ENCODE results near the gene SLC22A1. TPM values are rescaled to one million over a fixed set of nuclear protein-coding genes. Genes with fewer than 3 reads are reported as not detected.
"Not testable (repeated sequence)": the region's sequence is repeated elsewhere in the genome, so short reads cannot be mapped to it uniquely, and the experiment has no call there.

Gene SLC22A1
- total and polyA plus RNA-seq, 4 donors: 0.79 to 1,107 (median 439) TPM

GRCh38 chr6:160124605-160125004 lies 3.0 kb downstream of the SLC22A1 start:
- peak overlapping the region; percentile 90 to 100 for H3K9ac ChIP-seq (ENCODE audit: low read depth in 1 of 2, low read length in 2 of 2)
- H3K4me1 ChIP-seq (ENCODE audit: control insufficient read depth in 4 of 4, insufficient read depth in 4 of 4, low read length in 3 of 4): peaks cover 3 to 38% (median 16%) of the 10 kb centered on the region in 4 donors
- peak overlapping the region; percentile 50 to 56 (median 54) for H3K4me3 ChIP-seq (ENCODE audit: low read depth in 1 of 3, low read length in 3 of 3)
- TF ChIP-seq HNF4G (IDR thresholded peaks at IDR 0.05) (no peak), SP1 (IDR thresholded peaks at IDR 0.05) (no peak), ZBTB33 (IDR thresholded peaks at IDR 0.05) (no peak)
- WGBS: 45% methylated on average over 5 of the region's 5 CpGs
- H3K27me3 ChIP-seq (ENCODE audit: control insufficient read depth in 4 of 4, insufficient read depth in 4 of 4, low read length in 3 of 4): no peaks in the 10 kb centered on the region
- H3K9me3 ChIP-seq (ENCODE audit: control insufficient read depth in 4 of 4, low read length in 3 of 4): no peaks in the 10 kb centered on the region
- peaks cover 0 to 5% (median 0%) of the 10 kb centered on the region in 4 donors for H3K36me3 ChIP-seq (ENCODE audit: control insufficient read depth in 4 of 4, insufficient read depth in 3 of 4, low read depth in 1 of 4, low read length in 3 of 4)
- peak overlapping the region; percentile 98 for H3K27ac ChIP-seq (ENCODE audit: low read depth in 1 of 2, low read length in 2 of 2)
- no peak for DNase-seq (ENCODE audit: low spot score)

GRCh38 chr6:160125105-160125504 lies 3.5 kb downstream of the SLC22A1 start:
- peak overlapping the region; percentile 90 to 100 for H3K9ac ChIP-seq (ENCODE audit: low read depth in 1 of 2, low read length in 2 of 2)
- H3K4me3 ChIP-seq (ENCODE audit: low read depth in 1 of 3, low read length in 3 of 3): peak overlapping the region; percentile 50 to 56 (median 54)
- H3K9me3 ChIP-seq (ENCODE audit: control insufficient read depth in 4 of 4, low read length in 3 of 4); DNase-seq (ENCODE audit: low spot score); H3K36me3 ChIP-seq (ENCODE audit: control insufficient read depth in 4 of 4, insufficient read depth in 3 of 4, low read depth in 1 of 4, low read length in 3 of 4); H3K27me3 ChIP-seq (ENCODE audit: control insufficient read depth in 4 of 4, insufficient read depth in 4 of 4, low read length in 3 of 4): not testable (repeated sequence)
- TF ChIP-seq JUND (IDR thresholded peaks at IDR 0.05) (peak in 1 of 2 donors; percentile 69), EGR1 (IDR thresholded peaks at IDR 0.05; ENCODE audit: low read depth in 2 of 2) (peak in 1 of 2 donors; percentile 20), YY1 (IDR thresholded peaks at IDR 0.05) (peak; percentile 53), RAD21 (IDR thresholded peaks at IDR 0.05) (peak; percentile 27 to 48), HNF4A (conservative IDR thresholded peaks at IDR 0.05) (peak; percentile 88), MAX (IDR thresholded peaks at IDR 0.05) (peak; percentile 35), REST (IDR thresholded peaks at IDR 0.05) (peak; percentile 58), ZBTB33 (IDR thresholded peaks at IDR 0.05) (peak; percentile 49), RXRA (IDR thresholded peaks at IDR 0.05) (peak; percentile 64 to 79), HNF4G (IDR thresholded peaks at IDR 0.05) (peak; percentile 81), SP1 (IDR thresholded peaks at IDR 0.05) (peak; percentile 81)
- 45% methylated on average over 5 of the region's 5 CpGs for WGBS
- H3K4me1 ChIP-seq (ENCODE audit: control insufficient read depth in 4 of 4, insufficient read depth in 4 of 4, low read length in 3 of 4): peaks cover 3 to 39% (median 18%) of the 10 kb centered on the region in 4 donors
- H3K27ac ChIP-seq (ENCODE audit: low read depth in 1 of 2, low read length in 2 of 2): peak overlapping the region; percentile 98
